SK-N-SH treated with all-trans-retinoic acid at 6 μM for 48 hours (cell line): Measurements from ENCODE around the gene KLHDC7A.

ENCODE experiments used
- ARNTL ChIP-seq: fragments of 450-650 bp; formaldehyde crosslinking; IDR thresholded peaks from 2 replicates; pipeline ENCODE4 v1.5.0; 2020; ENCODE audit warnings: low read depth, mild to moderate bottlenecking, moderate library complexity, borderline replicate concordance
- BACH2 ChIP-seq: fragments of 250-450 bp; sonication (Bioruptor Pico); IDR thresholded peaks from 2 replicates; pipeline ENCODE4 v1.9.0; 2021; ENCODE audit warnings: mild to moderate bottlenecking, borderline replicate concordance
- CSDC2 ChIP-seq: fragments of 250-450 bp; sonication (Bioruptor Pico); IDR thresholded peaks from 2 replicates; pipeline ENCODE4 v1.5.0; 2020; ENCODE audit warnings: mild to moderate bottlenecking, moderate library complexity
- OSR1 ChIP-seq: fragments of 250-450 bp; sonication (Bioruptor Pico); IDR thresholded peaks from 2 replicates; pipeline ENCODE4 v1.8.0; 2022; ENCODE audit warnings: moderate library complexity, mild to moderate bottlenecking, inconsistent platforms
- PATZ1 ChIP-seq: fragments of 250-450 bp; sonication (Bioruptor Pico); IDR thresholded peaks from 2 replicates; pipeline ENCODE4 v1.8.0; 2020; ENCODE audit warnings: mild to moderate bottlenecking, moderate library complexity, borderline replicate concordance
- RARB ChIP-seq: fragments of 250-450 bp; sonication (Bioruptor Pico); IDR thresholded peaks from 2 replicates; pipeline ENCODE4 v1.8.0; 2021; ENCODE audit warnings: mild to moderate bottlenecking, moderate library complexity
- SNAI2 ChIP-seq: fragments of 250-450 bp; sonication (Bioruptor Pico); IDR thresholded peaks from 2 replicates; pipeline ENCODE4 v1.5.0; 2020; ENCODE audit warnings: mild to moderate bottlenecking, moderate library complexity
- ZC3H10 ChIP-seq: fragments of 250-450 bp; sonication (Bioruptor Pico); IDR thresholded peaks from 2 replicates; pipeline ENCODE4 v1.5.1; 2021; ENCODE audit warnings: mild to moderate bottlenecking, moderate library complexity

GRCh38 chr1:18440385-18441226 is 40.1 kb upstream of the KLHDC7A start:
- TF ChIP-seq BACH2 (CRISPR knock-in tag) (no peak), CSDC2 (CRISPR knock-in tag) (no peak), ARNTL (CRISPR knock-in tag) (no peak), OSR1 (CRISPR knock-in tag) (no peak), RARB (CRISPR knock-in tag) (no peak), SNAI2 (CRISPR knock-in tag) (no peak), PATZ1 (CRISPR knock-in tag) (no peak), ZC3H10 (CRISPR knock-in tag) (no peak)
